HG03139 (cell line): Measurements from ENCODE around the gene CELSR3.

Source experiments
- ATAC-seq: cut with Tn5 transposase; IDR thresholded peaks from one replicate; pipeline ENCODE4 v1.9.1; 2021; ENCODE audit not compliant: unreplicated experiment

Gene CELSR3

GRCh38 chr3:48663489-48664312 is 1.0 kb upstream of the CELSR3 start:
- ATAC-seq: peak; percentile 78

- ATAC-seq: no peak
Observed at GRCh38 chr3:48662145-48662752, 437 bp downstream of the CELSR3 start.

- ATAC-seq: no peak
Observed at GRCh38 chr3:48661501-48662144, 1.1 kb downstream of the CELSR3 start.

GRCh38 chr3:48660800-48661400 is 1.8 kb downstream of the CELSR3 start:
- ATAC-seq: no peak

- no peak for ATAC-seq
Observed at GRCh38 chr3:48656841-48657281, 5.8 kb downstream of the CELSR3 start.

- no peak for ATAC-seq
Observed at GRCh38 chr3:48656061-48656840, 6.4 kb downstream of the CELSR3 start.

GRCh38 chr3:48655606-48656005 is 7.1 kb downstream of the CELSR3 start:
- no peak for ATAC-seq

GRCh38 chr3:48655063-48655462 is 7.6 kb downstream of the CELSR3 start:
- no peak for ATAC-seq

- no peak for ATAC-seq
Observed at GRCh38 chr3:48652923-48653715, 9.6 kb downstream of the CELSR3 start.

GRCh38 chr3:48651771-48652170 is 10.9 kb downstream of the CELSR3 start:
- no peak for ATAC-seq

GRCh38 chr3:48650723-48651122 is 12.0 kb downstream of the CELSR3 start:
- no peak for ATAC-seq

- ATAC-seq: no peak
Observed at GRCh38 chr3:48648188-48648850, 14.4 kb downstream of the CELSR3 start.

GRCh38 chr3:48647714-48648113 is 15.0 kb downstream of the CELSR3 start:
- ATAC-seq: no peak

- no peak for ATAC-seq
Observed at GRCh38 chr3:48644898-48645760, 17.6 kb downstream of the CELSR3 start.

GRCh38 chr3:48642605-48643004 is 20.1 kb downstream of the CELSR3 start:
- ATAC-seq: no peak

- no peak for ATAC-seq
Observed at GRCh38 chr3:48641396-48641795, 21.3 kb downstream of the CELSR3 start.

- ATAC-seq: no peak
Observed at GRCh38 chr3:48639944-48640606, 22.6 kb downstream of the CELSR3 start.

- ATAC-seq: no peak
Observed at GRCh38 chr3:48637305-48637704, 25.4 kb downstream of the CELSR3 start.
